IPS-NIHi11 (cell line): ENCODE data around the gene NRP2.
A peak's percentile ranks its signal among the peaks of the same experiment; 100 is the strongest.

Source experiments
- DNase-seq: peaks from one replicate; pipeline ENCODE4 v3.0.0; 2012; ENCODE audit warnings: mixed read lengths, low spot score

NRP2 gene

GRCh38 chr2:205658572-205658971 is 23.7 kb upstream of the NRP2 start:
- no peak for DNase-seq

GRCh38 chr2:205659922-205660321 is 22.4 kb upstream of the NRP2 start:
- DNase-seq = no peak

GRCh38 chr2:205660521-205661124 is 21.7 kb upstream of the NRP2 start:
- DNase-seq = no peak

GRCh38 chr2:205661281-205661680 is 21.0 kb upstream of the NRP2 start:
- DNase-seq = no peak

- no peak for DNase-seq
These were observed 19.9 kb upstream of the NRP2 start for GRCh38 chr2:205662206-205662965.

GRCh38 chr2:205665791-205666190 is 16.5 kb upstream of the NRP2 start:
- no peak for DNase-seq

GRCh38 chr2:205670292-205670691 is 12.0 kb upstream of the NRP2 start:
- DNase-seq = no peak

GRCh38 chr2:205673312-205673711 is 9.0 kb upstream of the NRP2 start:
- DNase-seq = no peak

- peak; percentile 47 for DNase-seq
These were observed 6.3 kb upstream of the NRP2 start for GRCh38 chr2:205675861-205676516.

GRCh38 chr2:205678541-205679142 is 3.7 kb upstream of the NRP2 start:
- no peak for DNase-seq

GRCh38 chr2:205679410-205680009 is 2.8 kb upstream of the NRP2 start:
- no peak for DNase-seq

- DNase-seq = peak; percentile 76
These were observed 2.2 kb upstream of the NRP2 start for GRCh38 chr2:205680067-205680466.

- no peak for DNase-seq
These were observed 1.4 kb upstream of the NRP2 start for GRCh38 chr2:205680903-205681302.

- DNase-seq = no peak
These were observed 681 bp upstream of the NRP2 start for GRCh38 chr2:205681401-205682238.

GRCh38 chr2:205682971-205683501 is 735 bp downstream of the NRP2 start:
- DNase-seq = no peak

- no peak for DNase-seq
These were observed 1.4 kb downstream of the NRP2 start for GRCh38 chr2:205683502-205684367.

- no peak for DNase-seq
These were observed 2.6 kb downstream of the NRP2 start for GRCh38 chr2:205684871-205685313.

GRCh38 chr2:205685314-205686055 is 3.2 kb downstream of the NRP2 start:
- DNase-seq = peak; percentile 54

GRCh38 chr2:205686056-205686782 is 3.9 kb downstream of the NRP2 start:
- DNase-seq = no peak
